Testis (tissue), 2 donors: ENCODE results near the gene FBLN1.

ENCODE experiments used
- POLR2A ChIP-seq: fragments of 450-650 bp; IDR thresholded peaks from one replicate; pipeline ENCODE4 v1.6.1; 2017; ENCODE audit warnings: antibody characterized with exemption, mild to moderate bottlenecking, moderate library complexity
- TF ChIP-seq, protein P1 (sequence below), 3 experiments: fragments of 450-650 bp in 2 of 3; fragments of 200-600 bp in 1 of 3; sonication (generic) in 1 of 3; IDR thresholded peaks; one replicate each; pipeline ENCODE4 v1.5.1; 2016 to 2019; ENCODE audit warnings: antibody characterized with exemption in 3 of 3, mild to moderate bottlenecking in 2 of 3, moderate library complexity in 1 of 3

DNA sequence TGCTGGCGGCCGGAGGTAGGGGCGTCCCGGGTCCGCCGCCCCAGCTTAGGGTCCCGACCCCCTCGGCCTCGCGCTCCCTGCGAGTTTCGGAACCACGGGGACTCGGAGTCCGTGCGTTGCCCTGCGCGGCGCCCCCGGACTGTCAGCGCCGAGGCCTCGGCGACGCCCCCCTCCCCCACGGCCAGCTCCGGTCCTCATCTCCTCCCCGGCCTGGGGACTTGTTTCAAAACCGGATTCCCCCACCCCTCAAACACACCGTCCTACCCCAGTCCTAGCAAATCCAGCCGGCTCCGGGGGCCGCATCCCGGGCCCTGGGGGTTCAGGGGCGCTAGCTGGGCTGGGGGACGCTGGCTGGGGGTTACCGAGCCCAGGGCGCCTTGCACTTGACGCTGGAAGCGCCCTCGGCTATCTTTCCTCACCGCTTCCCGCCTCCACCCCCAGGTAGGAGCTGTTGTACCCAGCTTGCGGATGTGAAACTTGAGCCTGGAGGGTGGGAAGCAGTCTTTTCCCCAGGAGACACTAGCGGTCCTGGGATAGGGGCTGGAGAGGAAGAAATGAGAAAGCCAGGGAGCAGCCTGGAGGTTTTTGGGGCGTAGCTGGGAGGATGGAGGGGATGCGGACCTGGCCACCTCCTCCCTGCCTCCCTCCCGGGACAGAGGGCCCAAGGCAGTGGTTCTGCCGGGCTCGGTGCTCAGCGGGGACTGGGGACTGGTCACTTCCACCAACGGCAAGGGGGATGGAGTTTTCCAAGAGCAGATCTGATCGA is 550 bp downstream of the FBLN1 start:
- TF ChIP-seq, protein P1, sequence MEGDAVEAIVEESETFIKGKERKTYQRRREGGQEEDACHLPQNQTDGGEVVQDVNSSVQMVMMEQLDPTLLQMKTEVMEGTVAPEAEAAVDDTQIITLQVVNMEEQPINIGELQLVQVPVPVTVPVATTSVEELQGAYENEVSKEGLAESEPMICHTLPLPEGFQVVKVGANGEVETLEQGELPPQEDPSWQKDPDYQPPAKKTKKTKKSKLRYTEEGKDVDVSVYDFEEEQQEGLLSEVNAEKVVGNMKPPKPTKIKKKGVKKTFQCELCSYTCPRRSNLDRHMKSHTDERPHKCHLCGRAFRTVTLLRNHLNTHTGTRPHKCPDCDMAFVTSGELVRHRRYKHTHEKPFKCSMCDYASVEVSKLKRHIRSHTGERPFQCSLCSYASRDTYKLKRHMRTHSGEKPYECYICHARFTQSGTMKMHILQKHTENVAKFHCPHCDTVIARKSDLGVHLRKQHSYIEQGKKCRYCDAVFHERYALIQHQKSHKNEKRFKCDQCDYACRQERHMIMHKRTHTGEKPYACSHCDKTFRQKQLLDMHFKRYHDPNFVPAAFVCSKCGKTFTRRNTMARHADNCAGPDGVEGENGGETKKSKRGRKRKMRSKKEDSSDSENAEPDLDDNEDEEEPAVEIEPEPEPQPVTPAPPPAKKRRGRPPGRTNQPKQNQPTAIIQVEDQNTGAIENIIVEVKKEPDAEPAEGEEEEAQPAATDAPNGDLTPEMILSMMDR (IDR thresholded peaks at IDR 0.05), result no peak
- no peak for TF ChIP-seq POLR2A
